OCI-LY7 (cell line): ENCODE measurements around the gene KLHL17. TPM values are rescaled to one million over a fixed set of nuclear protein-coding genes. Genes with fewer than 3 reads are reported as not detected.

Experiments
- BruUV-seq: library from RNA; stranded (reverse); fragments of 400-500 nt; replicated peaks from 2 replicates; lab custom pipeline; 2021; lab: Mats Ljungman, UMichigan
- CTCF ChIA-PET: fragments of 300-600 bp; sonication (Branson Sonifier 250); formaldehyde crosslinking; loops from one replicate; lab custom pipeline; 2022; ENCODE audit warnings: antibody characterized with exemption; ENCODE audit not compliant: unreplicated experiment; lab: Charles Lee
- POLR2A ChIA-PET: fragments of 300-600 bp; sonication (Branson Sonifier 250); formaldehyde crosslinking; loops from one replicate; lab custom pipeline; 2022; ENCODE audit warnings: antibody characterized with exemption; lab: Charles Lee
- DNase-seq: peaks from one replicate; pipeline ENCODE4 v3.0.0-alpha.2; 2015; ENCODE audit warnings: low spot score
- H2AFZ ChIP-seq: fragments of 200-600 bp; sonication (generic), shearing (Covaris generic); 2 replicates; pipeline ENCODE4 v1.6.1; 2014; ENCODE audit warnings: mild to moderate bottlenecking, antibody characterized with exemption, low read length, moderate library complexity
- H3K27ac ChIP-seq: fragments of 200-600 bp; sonication (generic); 2 replicates; pipeline ENCODE4 v1.5.1; 2014; ENCODE audit warnings: mixed run types, low read depth, mild to moderate bottlenecking, moderate library complexity, low read length, inconsistent platforms; ENCODE audit not compliant: poor library complexity, severe bottlenecking
- H3K36me3 ChIP-seq: fragments of 200-600 bp; sonication (generic); 2 replicates; pipeline ENCODE4 v1.6.1; 2014; ENCODE audit warnings: mild to moderate bottlenecking, antibody characterized with exemption, low read length, moderate library complexity, mixed read lengths; ENCODE audit not compliant: insufficient read depth
- H3K4me1 ChIP-seq: fragments of 200-600 bp; sonication (generic); 2 replicates; pipeline ENCODE4 v1.5.1; 2014; ENCODE audit warnings: mild to moderate bottlenecking, low read length; ENCODE audit not compliant: insufficient read depth, poor library complexity, severe bottlenecking
- H3K4me2 ChIP-seq: fragments of 200-600 bp; sonication (generic); 2 replicates; pipeline ENCODE4 v1.6.1; 2014; ENCODE audit warnings: mild to moderate bottlenecking, low read length
- H3K4me3 ChIP-seq: fragments of 200-600 bp; sonication (generic); 2 replicates; pipeline ENCODE4 v1.5.1; 2014; ENCODE audit warnings: mild to moderate bottlenecking, low read depth, low read length; ENCODE audit not compliant: poor library complexity, severe bottlenecking
- H3K79me2 ChIP-seq: fragments of 200-600 bp; sonication (generic); 2 replicates; pipeline ENCODE4 v1.6.1; 2016; ENCODE audit warnings: low read depth, mild to moderate bottlenecking, low read length, moderate library complexity, mixed read lengths; ENCODE audit not compliant: insufficient read depth
- H3K9me2 ChIP-seq: fragments of 200-600 bp; sonication (generic); 2 replicates; pipeline ENCODE4 v1.6.1; 2016; ENCODE audit warnings: mild to moderate bottlenecking, low read length, mixed read lengths; ENCODE audit not compliant: insufficient read depth
- H3K9me3 ChIP-seq: fragments of 200-600 bp; sonication (generic); 2 replicates; pipeline ENCODE4 v1.6.1; 2014; ENCODE audit warnings: mild to moderate bottlenecking, mixed run types, low read length, mixed read lengths
- H4K20me1 ChIP-seq: fragments of 200-600 bp; sonication (generic); 2 replicates; pipeline ENCODE4 v1.6.1; 2014; ENCODE audit warnings: mild to moderate bottlenecking, antibody characterized with exemption, low read length, moderate library complexity, mixed read lengths; ENCODE audit not compliant: insufficient read depth
- CTCF ChIP-seq: fragments of 200-600 bp; sonication (generic); conservative IDR thresholded peaks from 2 replicates; pipeline ENCODE4 v1.5.1; 2014; ENCODE audit warnings: mild to moderate bottlenecking, antibody characterized with exemption, low read length, moderate library complexity, mixed read lengths
- EZH2phosphoT487 ChIP-seq: fragments of 200-600 bp; sonication (generic); IDR thresholded peaks from 2 replicates; pipeline ENCODE4 v1.6.1; 2018; ENCODE audit warnings: low read depth, borderline replicate concordance, mild to moderate bottlenecking, mixed run types, antibody characterized with exemption, low read length, moderate library complexity, mixed read lengths
- intact Hi-C: fragments of 100-400 bp; cut with micrococcal nuclease; formaldehyde crosslinking; loops from one replicate; pipeline ENCODE4 v1.10.0; 2022; ENCODE audit not compliant: unreplicated experiment
- total RNA-seq, 2 experiments: library from RNA; depleted of rRNA in 1 of 2; stranded (reverse); fragments of >200 nt in 1 of 2; shearing (Covaris generic) in 1 of 2; gene quantifications; 2 replicates each; pipeline ENCODE4 v1.2.3, GENCODE V29; 2014 to 2022

Gene KLHL17
- total RNA-seq, 2 experiments from 2014 or later = 21.7 to 23.3 TPM

GRCh38 chr1:911875-912739, 48.3 kb upstream of the KLHL17 start:
- no peaks in the 10 kb centered on the region for H3K9me2 ChIP-seq
- no peak overlapping the region for H3K27ac ChIP-seq
- BruUV-seq = no TSS peak
- ChIA-PET POLR2A (no interaction called here), CTCF (no interaction called here)
- no peak overlapping the region for H3K4me2 ChIP-seq
- H3K36me3 ChIP-seq = no peaks in the 10 kb centered on the region
- no peaks in the 10 kb centered on the region for H4K20me1 ChIP-seq
- H3K79me2 ChIP-seq = no peaks in the 10 kb centered on the region
- H3K4me1 ChIP-seq = no peaks in the 10 kb centered on the region
- no peak for TF ChIP-seq CTCF
- no peak for TF ChIP-seq EZH2phosphoT487
- intact Hi-C loops = no loop called here
- no peak for DNase-seq
- no peak overlapping the region for H2AFZ ChIP-seq
- H3K9me3 ChIP-seq = no peaks in the 10 kb centered on the region
- no peak overlapping the region for H3K4me3 ChIP-seq

GRCh38 chr1:912740-913301, 47.6 kb upstream of the KLHL17 start:
- TF ChIP-seq EZH2phosphoT487 (no peak), CTCF (no peak)
- Histone ChIP-seq H3K9me3 (no peaks in the 10 kb centered on the region), H3K4me1 (no peaks in the 10 kb centered on the region), H3K79me2 (no peaks in the 10 kb centered on the region), H3K4me2 (no peak overlapping the region), H3K9me2 (no peaks in the 10 kb centered on the region), H2AFZ (no peak overlapping the region), H3K27ac (no peak overlapping the region), H4K20me1 (no peaks in the 10 kb centered on the region), H3K4me3 (no peak overlapping the region), H3K36me3 (no peaks in the 10 kb centered on the region)
- POLR2A ChIA-PET = no interaction called here
- DNase-seq = no peak
- CTCF ChIA-PET = no interaction called here
- BruUV-seq = no TSS peak
- intact Hi-C loops = no loop called here
